D341Med (cell line): ENCODE results near the gene SDK2.
A peak's percentile ranks its signal among the peaks of the same experiment; 100 is the strongest.
"Not testable (repeated sequence)": the region's sequence is repeated elsewhere in the genome, so short reads cannot be mapped to it uniquely, and the experiment has no call there.

Experiments used
- DNase-seq: peaks from one replicate; pipeline ENCODE4 v3.0.0; 2012; ENCODE audit warnings: low spot score

SDK2 gene

DNA sequence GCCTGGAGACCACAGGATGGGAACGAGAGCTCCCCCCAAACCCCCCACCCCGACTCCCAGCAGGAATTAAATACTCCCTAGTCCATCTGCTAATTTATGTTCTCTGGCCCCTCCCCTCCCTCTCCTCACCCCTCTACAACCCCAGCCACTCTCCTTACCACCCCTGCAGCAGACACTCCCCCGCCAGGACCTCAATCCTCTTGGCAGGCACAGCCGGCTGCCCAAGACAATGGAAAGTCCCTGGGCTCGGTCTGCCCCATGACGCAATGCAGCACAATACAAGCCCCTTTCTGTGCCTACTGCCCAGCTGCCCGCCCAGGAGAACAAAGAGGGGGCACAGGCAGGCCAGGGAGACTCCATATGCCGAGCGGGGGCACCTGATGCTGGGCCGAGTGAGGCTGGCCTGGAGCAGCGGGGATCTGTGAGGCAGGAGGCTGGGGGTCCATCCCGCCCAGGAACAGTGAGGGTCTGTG is 302.2 kb downstream of the SDK2 start:
- peak; percentile 91 for DNase-seq

GRCh38 chr17:73341350-73342049 is 302.7 kb downstream of the SDK2 start:
- DNase-seq: no peak

DNA sequence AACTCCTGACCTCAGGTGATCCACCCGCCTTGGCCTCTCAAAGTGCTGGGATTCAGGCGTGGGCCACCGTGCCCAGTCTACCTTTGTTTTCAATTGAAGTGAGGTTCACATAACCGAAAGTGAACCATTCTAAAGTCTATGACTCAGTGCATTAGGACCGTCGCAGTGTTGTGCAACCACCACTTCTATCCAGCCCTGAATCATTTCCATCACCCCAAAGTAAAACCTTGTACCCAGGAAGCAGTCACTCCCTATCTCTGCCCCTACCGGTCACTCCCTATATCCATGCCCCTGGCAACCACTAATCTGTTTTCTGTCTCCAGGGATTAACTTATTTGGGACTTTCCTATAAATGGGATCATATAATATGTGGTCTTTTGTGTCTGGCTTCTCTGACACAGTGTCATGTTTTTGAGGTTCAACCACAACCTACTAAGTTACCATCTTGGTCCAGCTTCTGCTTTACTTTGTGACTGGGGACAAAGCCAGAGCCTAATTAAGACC is 304.1 kb downstream of the SDK2 start:
- DNase-seq: no peak

DNA sequence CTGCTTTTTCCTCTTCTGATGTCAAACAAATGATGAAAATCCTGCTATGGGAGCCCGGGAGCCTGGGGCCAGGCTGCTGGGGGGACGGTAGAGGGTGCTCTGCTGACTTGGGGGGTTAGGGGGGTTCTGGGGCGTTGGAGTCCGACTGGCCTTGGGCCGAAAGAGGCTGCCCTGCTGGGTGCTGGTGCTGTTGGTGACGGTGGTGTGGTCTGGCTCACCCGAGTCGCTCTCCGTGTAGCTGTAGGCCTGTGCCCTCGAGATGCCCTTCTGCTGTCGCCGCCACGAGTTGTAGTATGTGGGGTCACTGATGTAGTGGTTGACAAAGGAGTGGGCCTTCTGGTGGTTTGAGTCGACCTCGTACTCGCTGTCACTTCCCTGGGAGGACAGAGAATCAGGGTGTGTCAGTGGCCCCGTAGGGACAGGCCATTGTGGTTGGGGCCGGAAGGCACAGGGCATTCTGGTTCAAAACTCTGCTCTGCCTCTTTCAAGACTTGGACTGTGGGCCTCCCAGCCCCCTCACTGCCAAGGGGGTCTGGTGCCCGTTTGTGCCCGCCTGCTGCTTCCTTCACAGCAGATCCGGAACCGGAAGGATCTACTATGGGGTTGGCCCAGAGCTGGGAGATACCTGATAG is 305.6 kb downstream of the SDK2 start:
- DNase-seq: no peak

GRCh38 chr17:73338050-73338521 is 306.2 kb downstream of the SDK2 start:
- DNase-seq: no peak

- no peak for DNase-seq
Observed at GRCh38 chr17:73337330-73337710, 306.9 kb downstream of the SDK2 start.

GRCh38 chr17:73336408-73337329 is 307.6 kb downstream of the SDK2 start:
- no peak for DNase-seq

- no peak for DNase-seq
Observed at GRCh38 chr17:73335591-73336407, 308.4 kb downstream of the SDK2 start.

- DNase-seq: no peak
Observed at GRCh38 chr17:73334771-73335513, 309.3 kb downstream of the SDK2 start.

GRCh38 chr17:73333445-73333844 is 310.8 kb downstream of the SDK2 start:
- DNase-seq: not testable (repeated sequence)

DNA sequence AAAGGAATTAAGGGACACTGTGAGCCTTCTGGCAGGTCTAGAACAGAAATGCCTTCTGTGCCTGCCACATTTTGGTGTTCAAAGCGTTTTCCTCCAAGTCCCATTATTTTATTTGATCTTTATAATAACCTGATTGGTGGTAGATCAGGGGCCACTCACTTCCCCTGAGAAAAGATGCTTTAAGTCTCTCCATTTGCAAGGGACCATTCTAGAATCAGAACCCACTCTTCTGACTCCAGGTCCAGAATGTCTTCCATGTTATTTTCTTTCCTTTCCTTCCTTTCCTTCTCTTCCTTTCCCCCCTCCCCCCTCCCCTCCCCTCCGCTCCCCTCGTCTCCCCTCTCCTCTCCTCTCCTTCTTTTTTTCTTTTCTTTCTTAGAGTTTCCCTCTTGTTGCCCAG is 313.2 kb downstream of the SDK2 start:
- no peak for DNase-seq

- DNase-seq: no peak
Observed at GRCh38 chr17:73327676-73328075, 316.6 kb downstream of the SDK2 start.

GRCh38 chr17:73325527-73325842 is 318.8 kb downstream of the SDK2 start:
- no peak for DNase-seq

GRCh38 chr17:73324711-73325526 is 319.3 kb downstream of the SDK2 start:
- no peak for DNase-seq

DNA sequence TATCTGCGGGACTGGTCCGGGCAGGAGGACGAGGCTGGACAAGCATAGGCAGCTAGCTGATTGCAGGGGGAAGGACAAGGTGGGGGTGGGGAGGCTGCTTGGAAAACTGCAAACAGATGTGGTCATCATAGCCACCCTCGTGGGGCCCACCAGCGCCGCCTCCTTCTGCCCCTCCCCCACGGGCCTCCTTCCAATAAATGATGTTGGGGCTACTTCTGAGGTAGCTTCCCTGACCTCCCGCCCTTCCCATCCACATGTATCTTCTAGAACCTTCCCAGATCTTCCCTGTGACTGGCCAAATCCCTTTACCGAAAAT is 320.1 kb downstream of the SDK2 start:
- no peak for DNase-seq

DNA sequence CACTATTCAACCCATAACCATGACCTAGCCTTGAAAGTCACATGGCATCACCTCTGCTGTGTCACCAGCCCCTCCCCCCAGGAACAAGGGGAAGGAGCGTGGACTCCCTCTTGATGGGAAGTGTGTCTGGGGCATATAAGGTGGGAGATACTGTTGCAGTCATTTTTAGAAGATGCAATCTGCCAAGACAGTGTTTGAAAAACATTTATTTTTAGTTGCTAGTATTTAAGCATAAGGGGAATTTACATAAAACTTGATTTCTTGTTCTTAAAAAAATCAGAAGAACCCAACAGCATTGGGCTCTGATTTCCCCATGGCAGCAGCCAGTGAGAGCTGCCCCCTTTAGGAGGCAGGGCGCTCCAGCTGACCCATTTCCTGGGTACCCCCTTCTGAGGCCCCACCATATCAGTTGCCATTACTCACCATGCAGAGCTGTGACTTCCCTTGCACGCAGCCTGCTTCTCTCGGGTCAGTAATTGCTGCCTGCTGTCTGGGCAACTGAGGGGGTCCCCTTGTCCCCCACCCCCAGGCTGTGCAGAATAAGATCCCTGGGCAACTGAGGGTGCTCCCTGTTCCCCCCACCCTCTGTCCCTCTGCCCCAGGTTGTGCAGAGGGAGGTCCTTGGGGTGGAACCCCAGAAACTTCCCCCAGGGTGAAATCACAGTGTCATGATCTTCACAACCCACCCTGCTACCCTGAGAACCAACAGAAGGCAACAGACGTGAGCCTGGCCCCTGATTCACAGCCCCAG is 320.7 kb downstream of the SDK2 start:
- DNase-seq: no peak

DNA sequence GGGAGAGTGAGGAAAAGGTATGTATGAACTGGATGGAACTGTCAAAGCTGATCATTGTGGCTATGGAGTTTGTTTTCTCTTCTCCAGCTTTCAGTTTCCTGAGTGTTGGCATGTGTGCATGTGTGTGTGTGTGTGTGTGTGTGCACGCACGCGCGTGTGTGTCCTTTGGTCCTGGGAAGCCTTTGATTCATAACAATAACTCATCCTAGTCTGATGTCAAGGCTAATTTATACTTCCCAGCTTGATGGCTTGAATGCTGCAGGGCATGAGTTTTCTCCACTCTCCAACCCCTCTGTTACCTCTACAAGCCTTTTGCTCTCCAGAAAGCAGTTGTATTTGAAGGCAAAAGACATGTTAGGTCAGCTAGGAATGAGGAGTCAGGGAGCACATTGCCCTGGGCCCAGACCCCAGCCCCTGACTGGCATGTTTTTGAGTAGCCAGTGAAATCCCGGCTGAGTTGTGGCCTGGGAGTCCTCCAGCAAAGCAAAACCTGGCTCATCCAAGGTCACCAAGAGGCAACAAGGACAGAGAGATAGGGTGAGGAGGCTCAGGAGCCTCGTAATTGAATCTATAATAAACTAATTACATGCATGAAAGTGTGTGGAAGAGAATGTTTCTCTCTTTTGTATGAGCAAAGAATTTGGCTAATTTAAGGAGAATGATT is 323.5 kb downstream of the SDK2 start:
- no peak for DNase-seq

DNA sequence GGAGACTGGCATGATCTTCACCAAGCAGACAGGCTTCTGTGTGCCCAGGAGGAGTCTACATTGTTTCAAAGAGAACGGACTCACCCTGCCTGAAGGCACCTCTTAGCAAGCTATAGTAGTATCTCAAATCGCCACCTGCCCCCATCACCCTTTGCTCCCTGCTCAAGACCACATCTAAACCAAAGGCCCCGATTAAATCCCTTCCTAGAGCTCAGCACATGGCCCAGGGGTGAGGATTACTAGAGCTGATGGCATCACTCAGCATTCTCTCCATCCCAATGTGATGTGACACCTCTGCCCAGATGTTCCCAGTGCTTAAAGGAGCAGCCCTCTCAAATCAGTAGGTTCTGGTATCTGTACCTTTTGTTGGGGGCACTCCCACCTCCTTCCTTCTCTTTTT is 324.5 kb downstream of the SDK2 start:
- no peak for DNase-seq

DNA sequence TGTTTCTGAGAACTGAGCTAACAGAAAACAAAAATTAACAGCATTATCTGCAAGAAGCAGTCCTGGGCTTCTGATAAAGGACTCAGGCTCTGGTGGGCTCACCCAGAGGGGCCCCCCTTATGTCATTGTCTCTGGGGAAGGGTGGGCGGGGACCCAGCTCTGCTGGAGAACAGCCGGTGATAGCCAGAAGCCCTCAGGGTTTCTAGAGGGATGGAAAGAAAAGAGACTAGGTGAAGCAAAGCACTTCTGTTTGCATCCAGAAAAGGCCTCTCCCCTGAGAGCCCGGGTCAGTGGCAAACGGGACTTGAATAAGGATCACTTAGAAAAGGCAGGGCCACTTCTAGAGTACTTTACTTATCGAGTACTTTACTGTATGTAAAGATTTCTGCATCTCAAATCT is 325.4 kb downstream of the SDK2 start:
- no peak for DNase-seq
